ENCODE measurements around the gene CCIN. TPM values are rescaled to one million over a fixed set of nuclear protein-coding genes. Genes with fewer than 3 reads are reported as not detected.
"Not testable (repeated sequence)": the region's sequence is repeated elsewhere in the genome, so short reads cannot be mapped to it uniquely, and the experiment has no call there.

The CCIN gene
- 0.17 TPM in 1 of 2 replicates, not detected in the other for total RNA-seq (2014; rRNA removed; shearing (Covaris generic))

DNA sequence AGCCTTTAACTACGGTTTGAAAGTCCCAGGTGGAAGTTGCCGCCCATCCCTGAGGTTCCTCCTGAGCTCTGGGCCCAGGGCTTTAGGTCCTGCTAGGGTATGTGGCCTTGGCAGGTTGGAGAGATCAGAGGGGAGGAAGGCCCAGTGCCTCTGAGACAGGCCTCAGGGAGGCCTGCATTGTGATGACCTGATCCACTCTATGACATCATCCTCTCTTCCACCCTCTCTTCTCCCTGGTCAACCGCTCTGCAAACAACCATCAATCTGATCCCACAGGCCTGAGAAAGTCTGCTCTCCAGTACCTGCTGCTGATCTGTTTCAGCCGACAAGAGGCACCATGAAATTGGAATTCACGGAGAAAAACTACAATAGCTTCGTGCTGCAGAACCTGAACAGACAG, at the start of gene CCIN:
Gene CCIN (plus strand): TSS at position 223 of the 400 bp plus-strand sequence. CDS start 115 bp downstream, at position 338.
- H3K36me3 ChIP-seq (replicated peaks; ENCODE audit: control insufficient read depth, insufficient read depth, low read length), result no peaks in the 10 kb centered on the region
- H3K4me3 ChIP-seq (ENCODE audit: insufficient read depth, low read depth, low read length), result no peak within 1 kb of the TSS
- no peaks in the 10 kb centered on the region for H3K27me3 ChIP-seq (ENCODE audit: control insufficient read depth, insufficient read depth, low read length)
- DNase-seq, result no peak

DNA sequence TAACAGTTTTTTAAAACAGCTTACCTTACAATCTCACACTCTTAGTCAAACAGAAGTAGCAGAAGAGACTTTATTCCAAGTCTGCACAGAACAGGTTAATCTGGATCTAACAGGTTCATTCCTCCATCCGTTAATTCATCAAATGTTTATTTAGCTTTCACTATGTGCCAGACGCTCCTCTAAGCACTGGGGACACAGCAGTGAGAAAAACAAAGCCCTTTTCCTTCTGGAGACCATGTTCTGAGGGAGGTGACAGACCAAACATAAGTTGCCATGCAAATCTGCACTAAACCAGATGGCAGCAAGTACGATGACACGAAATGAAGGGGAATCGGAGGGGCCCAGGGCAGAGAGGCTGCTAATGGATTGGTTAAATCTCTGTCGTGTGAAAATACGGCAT, 49.7 kb upstream of the CCIN start:
- no peaks in the 10 kb centered on the region for H3K36me3 ChIP-seq (replicated peaks; ENCODE audit: control insufficient read depth, insufficient read depth, low read length)

DNA sequence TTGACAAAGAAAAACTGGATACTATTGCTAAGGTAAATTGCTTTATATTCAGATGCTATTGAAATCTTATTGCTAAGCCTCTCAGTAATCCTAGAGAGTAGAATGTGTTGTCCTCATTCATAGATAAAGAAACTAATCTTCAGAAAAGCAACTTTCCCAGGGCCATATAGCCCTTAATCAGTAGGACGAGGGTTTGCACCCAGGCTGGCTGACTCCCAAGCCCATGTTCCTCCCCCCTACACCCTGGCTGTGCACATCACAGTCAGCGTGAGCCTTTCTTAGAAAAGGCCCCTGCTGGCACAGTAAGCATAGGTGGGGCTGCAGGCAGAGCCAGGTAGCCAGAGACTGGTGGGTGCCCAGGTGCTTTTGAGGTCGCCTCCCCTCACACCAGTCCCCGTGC, 48.5 kb upstream of the CCIN start:
- Histone ChIP-seq H3K27me3 (ENCODE audit: control insufficient read depth, insufficient read depth, low read length) (no peaks in the 10 kb centered on the region), H3K4me3 (ENCODE audit: insufficient read depth, low read depth, low read length) (no peak overlapping the region), H3K36me3 (replicated peaks; ENCODE audit: control insufficient read depth, insufficient read depth, low read length) (no peaks in the 10 kb centered on the region)
- no peak for DNase-seq

More for the DNA sequence above, 49.7 kb upstream of the CCIN start:
- H3K27me3 ChIP-seq (ENCODE audit: control insufficient read depth, insufficient read depth, low read length), result no peaks in the 10 kb centered on the region
- peak; percentile 1 for DNase-seq
- H3K4me3 ChIP-seq (ENCODE audit: insufficient read depth, low read depth, low read length), result no peak overlapping the region

DNA sequence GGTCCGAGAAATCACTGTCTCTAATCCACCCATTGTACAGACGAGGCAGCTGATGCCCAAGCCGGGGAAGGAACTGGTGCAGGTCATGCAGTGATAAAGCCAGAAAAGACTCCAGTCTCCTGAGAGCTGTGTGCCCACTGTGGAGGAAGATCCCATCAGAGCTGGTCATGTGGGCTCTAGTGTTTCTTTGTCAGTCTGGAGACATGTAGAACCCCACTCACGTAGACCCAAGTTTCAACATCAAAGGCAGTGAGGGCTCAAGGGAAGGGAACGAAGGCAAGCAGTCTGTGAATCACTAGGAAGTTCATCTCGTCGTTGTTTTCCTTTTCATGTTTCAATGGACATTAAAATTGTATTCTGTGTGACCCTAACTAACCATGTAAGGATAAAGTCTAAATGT, 47.2 kb upstream of the CCIN start:
- Histone ChIP-seq H3K27me3 (ENCODE audit: control insufficient read depth, insufficient read depth, low read length) (no peaks in the 10 kb centered on the region), H3K36me3 (replicated peaks; ENCODE audit: control insufficient read depth, insufficient read depth, low read length) (no peaks in the 10 kb centered on the region), H3K4me3 (ENCODE audit: insufficient read depth, low read depth, low read length) (no peak overlapping the region)
- DNase-seq, result no peak

DNA sequence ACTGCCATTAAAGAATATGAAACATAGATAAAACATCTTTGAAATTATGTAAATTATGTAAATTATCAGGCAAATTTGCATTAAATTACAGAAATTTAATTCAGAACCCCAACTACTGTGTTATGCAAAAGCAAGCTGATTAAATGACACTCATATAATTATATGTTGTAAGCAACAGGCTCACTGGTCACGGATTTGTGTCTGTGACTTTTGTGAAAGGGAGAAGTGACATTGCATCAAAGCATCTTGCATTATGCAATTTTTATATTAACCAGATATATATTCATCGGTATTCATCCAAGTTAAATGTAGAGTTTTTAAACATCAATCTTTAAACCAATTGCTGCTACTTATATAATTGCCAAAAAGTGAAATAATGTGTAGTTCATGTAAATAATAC, 45.7 kb upstream of the CCIN start:
- no peaks in the 10 kb centered on the region for H3K36me3 ChIP-seq (replicated peaks; ENCODE audit: control insufficient read depth, insufficient read depth, low read length)
- DNase-seq, result no peak
- no peak overlapping the region for H3K4me3 ChIP-seq (ENCODE audit: insufficient read depth, low read depth, low read length)
- peaks cover 1% of the 10 kb centered on the region; the same call in 1 of the 2 replicates for H3K27me3 ChIP-seq (ENCODE audit: control insufficient read depth, insufficient read depth, low read length)

DNA sequence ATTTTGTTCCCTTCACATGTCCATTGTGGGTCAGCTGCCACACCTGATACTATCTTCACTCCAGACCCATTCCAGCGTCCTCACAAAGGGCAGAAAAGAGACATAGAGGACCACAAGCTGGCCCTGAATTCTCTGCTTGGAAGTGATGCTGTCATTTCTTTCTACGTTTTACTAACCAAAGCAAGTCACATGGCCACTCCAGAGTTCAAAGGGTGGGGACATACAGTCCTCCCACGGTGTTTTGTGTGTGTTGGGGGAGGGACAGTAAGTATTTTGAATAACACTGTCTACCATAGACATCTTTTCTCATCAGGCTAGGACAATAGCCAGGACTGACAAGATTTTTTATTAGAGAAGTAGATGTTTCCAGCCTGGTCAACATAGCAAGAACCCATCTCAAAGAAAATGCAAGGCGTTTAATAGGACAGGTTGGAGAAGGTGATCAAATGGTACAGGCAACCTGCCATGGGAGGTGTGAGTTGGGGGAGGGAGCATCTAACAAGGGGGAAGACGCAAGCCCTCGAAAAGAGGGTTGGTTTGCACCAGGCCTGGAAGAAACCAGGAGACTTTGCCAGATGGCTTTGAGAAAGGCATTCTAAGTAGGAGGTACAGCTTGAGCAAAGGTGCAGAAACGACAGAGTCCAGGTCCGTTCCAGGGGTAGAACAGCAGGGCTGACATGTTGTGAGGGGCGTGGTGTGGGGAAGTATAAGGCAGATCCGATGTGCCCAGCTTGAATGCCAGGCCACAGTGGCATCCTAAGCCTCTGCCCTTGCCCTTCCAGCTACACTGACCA, 43.9 kb upstream of the CCIN start:
- H3K36me3 ChIP-seq (replicated peaks; ENCODE audit: control insufficient read depth, insufficient read depth, low read length), result no peaks in the 10 kb centered on the region
- H3K4me3 ChIP-seq (ENCODE audit: insufficient read depth, low read depth, low read length), result no peak overlapping the region
- no peak for DNase-seq
- H3K27me3 ChIP-seq (ENCODE audit: control insufficient read depth, insufficient read depth, low read length), result peaks cover 1% of the 10 kb centered on the region; the same call in 1 of the 2 replicates

DNA sequence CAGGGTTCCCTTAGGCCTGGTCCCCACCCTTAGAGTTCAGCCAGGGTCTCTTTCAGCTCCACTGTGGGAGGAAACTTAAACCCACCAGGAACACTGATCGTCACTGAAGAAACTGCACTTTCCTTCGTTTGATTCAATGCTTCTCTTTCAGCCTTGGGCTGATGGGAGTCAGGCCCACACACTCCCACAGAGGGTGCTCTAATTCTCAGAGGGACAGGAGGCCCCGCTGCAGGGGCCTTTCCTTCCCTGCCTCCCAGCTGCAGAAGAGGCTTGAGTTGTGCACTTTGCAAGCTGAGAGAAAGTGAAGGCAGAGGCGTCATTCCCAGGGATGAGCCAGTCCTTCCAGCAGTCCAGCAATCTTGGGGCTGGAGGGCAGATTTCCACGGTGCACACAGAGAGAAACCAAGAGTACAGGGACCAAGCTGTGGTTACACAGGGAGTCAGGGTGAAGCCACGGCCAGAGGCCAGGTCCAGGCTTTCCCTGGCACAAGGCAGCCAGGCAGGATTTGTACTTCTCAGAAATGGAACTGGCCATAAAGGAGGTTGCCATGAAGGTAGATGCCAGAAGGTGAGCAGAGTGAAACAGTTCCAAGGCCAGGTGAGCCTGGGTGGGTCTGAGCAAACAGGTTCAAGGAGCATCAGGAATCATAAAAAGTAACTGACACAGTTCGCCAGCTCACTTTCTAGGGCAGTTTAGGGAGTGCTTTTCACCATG, 43.0 kb upstream of the CCIN start:
- H3K27me3 ChIP-seq (ENCODE audit: control insufficient read depth, insufficient read depth, low read length), result peaks cover 1% of the 10 kb centered on the region; the same call in 1 of the 2 replicates
- H3K4me3 ChIP-seq (ENCODE audit: insufficient read depth, low read depth, low read length), result no peak overlapping the region
- no peaks in the 10 kb centered on the region for H3K36me3 ChIP-seq (replicated peaks; ENCODE audit: control insufficient read depth, insufficient read depth, low read length)
- no peak for DNase-seq

DNA sequence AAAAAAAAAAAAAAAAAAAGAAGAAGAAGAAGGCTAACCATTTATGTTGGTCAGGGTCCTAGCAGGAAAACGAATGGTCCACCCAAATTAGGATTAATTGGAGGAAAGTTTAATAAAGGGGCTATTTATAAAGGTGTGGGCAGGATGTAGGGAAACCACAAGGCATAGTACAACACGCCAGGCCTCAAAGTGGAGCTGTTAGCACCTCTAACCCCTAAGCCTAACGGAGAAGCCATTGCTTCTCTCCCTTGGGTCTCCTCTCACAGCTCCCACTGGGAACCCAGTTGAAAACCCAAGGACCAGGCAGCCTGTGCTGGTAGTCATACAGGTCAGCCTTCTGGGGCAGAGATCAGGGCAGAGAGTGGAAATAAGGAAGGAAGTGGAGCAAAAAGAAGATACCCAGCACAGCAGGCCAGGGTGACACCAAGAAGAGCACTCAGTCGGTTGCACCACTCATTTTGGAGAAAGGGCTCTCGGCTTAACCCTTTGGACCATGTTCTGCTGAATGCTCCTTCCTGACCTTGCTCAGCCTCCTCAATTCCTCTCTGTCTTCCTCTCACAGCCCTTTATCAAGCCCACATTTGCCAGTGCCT, 41.4 kb upstream of the CCIN start:
- H3K27me3 ChIP-seq (ENCODE audit: control insufficient read depth, insufficient read depth, low read length), result peaks cover 1% of the 10 kb centered on the region; the same call in 1 of the 2 replicates

DNA sequence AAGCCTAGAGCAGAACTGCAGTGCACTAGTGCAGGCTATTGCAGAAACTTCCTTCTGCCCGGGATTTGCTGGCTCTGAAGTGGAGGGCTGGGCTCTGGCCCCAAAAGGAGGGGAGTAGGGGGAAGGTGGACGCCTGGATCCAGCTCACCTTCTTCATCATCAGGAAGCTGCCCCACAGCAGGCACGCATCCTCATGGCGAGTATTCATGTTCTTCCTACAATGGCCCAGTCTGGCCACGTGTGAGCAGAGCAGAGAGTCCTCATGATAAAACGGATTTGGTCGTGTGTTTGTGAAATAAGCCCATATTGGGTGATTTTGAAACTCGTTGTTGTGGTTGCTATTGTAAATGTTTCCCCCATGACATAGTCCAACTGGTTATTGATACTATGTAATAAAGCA, 40.8 kb upstream of the CCIN start:
- no peak for DNase-seq
- no peaks in the 10 kb centered on the region for H3K36me3 ChIP-seq (replicated peaks; ENCODE audit: control insufficient read depth, insufficient read depth, low read length)
- no peak overlapping the region for H3K4me3 ChIP-seq (ENCODE audit: insufficient read depth, low read depth, low read length)
- H3K27me3 ChIP-seq (ENCODE audit: control insufficient read depth, insufficient read depth, low read length), result peaks cover 1% of the 10 kb centered on the region

More for the DNA sequence above, 41.4 kb upstream of the CCIN start:
- H3K36me3 ChIP-seq (replicated peaks; ENCODE audit: control insufficient read depth, insufficient read depth, low read length), result no peaks in the 10 kb centered on the region
- no peak for DNase-seq
- no peak overlapping the region for H3K4me3 ChIP-seq (ENCODE audit: insufficient read depth, low read depth, low read length)

DNA sequence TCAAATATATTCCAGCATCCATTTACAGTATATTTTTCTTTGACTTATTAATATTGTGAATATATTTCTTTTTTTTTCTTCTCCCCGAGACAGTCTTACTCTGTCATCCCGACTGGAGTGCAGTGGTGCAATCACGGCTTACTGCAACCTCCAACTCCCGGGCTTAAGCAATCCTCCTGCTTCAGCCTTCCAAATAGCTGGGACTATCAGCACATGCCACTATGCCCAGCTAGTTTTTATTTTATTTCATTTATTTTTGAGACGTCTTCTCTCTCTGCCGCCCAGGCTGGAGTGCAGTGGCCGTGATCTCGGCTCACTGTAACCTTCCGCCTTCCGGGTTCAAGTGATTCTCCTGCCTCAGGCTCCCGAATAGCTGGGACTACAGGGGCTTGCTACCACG, 40.0 kb upstream of the CCIN start:
- no peaks in the 10 kb centered on the region for H3K36me3 ChIP-seq (replicated peaks; ENCODE audit: control insufficient read depth, insufficient read depth, low read length)
- no peak for DNase-seq
- peaks cover 4% of the 10 kb centered on the region for H3K27me3 ChIP-seq (ENCODE audit: control insufficient read depth, insufficient read depth, low read length)
- H3K4me3 ChIP-seq (ENCODE audit: insufficient read depth, low read depth, low read length), result no peak overlapping the region

DNA sequence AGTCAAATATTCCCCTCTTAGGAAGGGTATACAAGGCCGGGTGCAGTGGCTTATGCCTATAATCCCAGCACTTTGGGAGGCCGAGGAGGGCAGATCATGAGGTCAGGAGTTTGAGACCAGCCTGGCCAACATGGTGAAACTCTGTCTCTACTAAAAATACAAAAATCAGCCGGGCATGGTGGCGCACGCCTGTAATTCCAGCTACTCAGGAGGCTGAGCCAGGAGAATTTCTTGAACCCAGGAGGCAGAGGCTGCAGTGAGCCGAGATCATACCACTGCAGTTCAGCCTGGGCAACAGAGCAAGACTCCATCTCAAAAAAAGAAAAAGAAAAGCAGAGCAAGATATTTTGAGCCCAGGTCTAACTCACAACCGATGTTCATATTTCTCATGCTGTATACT, 37.5 kb upstream of the CCIN start:
- H3K27me3 ChIP-seq (ENCODE audit: control insufficient read depth, insufficient read depth, low read length), result peaks cover 21% of the 10 kb centered on the region
- H3K4me3 ChIP-seq (ENCODE audit: insufficient read depth, low read depth, low read length); DNase-seq; H3K36me3 ChIP-seq (replicated peaks; ENCODE audit: control insufficient read depth, insufficient read depth, low read length): not testable (repeated sequence)

DNA sequence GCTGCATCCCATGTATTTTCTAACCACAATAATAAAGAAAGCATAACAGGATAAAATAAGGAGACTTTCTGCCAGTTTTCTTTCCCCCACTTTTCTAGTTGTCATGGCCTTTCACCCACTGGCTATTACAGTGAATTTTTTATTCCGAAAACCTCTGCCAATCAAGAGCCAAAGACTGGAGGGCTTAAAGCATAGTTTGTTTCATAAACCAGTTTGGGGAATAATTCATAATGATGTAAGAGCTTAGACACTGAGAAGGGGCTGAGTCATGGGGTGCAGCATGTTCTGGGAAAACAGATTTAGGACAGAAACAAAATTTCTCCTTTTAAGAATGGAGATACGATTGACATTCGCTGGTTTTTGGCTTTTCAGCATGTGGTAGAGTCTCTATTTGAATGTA, 37.1 kb upstream of the CCIN start:
- H3K36me3 ChIP-seq (replicated peaks; ENCODE audit: control insufficient read depth, insufficient read depth, low read length), result no peaks in the 10 kb centered on the region
- no peak overlapping the region for H3K4me3 ChIP-seq (ENCODE audit: insufficient read depth, low read depth, low read length)
- no peak for DNase-seq
- peaks cover 25% of the 10 kb centered on the region for H3K27me3 ChIP-seq (ENCODE audit: control insufficient read depth, insufficient read depth, low read length)

DNA sequence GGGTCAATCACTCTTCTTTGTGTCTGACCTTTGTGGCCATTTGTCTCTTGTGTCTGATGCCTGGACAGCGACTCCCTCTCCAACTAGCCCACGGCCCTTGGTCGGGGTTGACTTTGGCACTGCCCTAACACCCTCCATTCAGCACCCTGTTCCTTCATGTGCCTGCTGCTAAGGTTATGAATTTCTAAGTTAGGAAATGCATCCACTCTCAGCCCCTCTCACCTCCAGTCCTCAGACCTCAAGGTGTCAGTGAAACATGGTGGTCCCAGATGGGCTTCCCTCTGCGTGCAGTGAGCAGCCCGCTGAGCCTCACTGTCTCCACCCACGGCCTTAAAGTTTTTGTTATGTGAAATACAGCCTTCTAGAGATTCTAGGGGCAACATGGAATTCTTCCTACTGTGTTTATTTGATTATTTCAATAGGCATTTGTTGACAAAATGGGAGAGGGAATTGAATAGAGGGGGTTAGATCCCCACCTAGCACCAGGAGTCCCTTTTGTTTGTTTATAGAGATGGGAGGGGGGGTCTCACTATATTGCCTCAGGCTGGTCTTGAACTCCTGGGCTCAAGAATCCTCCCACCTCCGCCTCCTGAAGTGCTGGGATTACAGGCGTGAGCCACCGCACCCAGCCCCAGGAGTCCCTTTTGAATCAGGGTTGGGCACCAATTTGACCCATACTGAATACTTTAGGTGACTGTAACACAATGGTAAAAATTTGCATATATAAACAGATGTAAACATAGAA, 34.3 kb upstream of the CCIN start:
- Histone ChIP-seq H3K27me3 (ENCODE audit: control insufficient read depth, insufficient read depth, low read length) (peaks cover 45% of the 10 kb centered on the region), H3K4me3 (ENCODE audit: insufficient read depth, low read depth, low read length) (no peak overlapping the region), H3K36me3 (replicated peaks; ENCODE audit: control insufficient read depth, insufficient read depth, low read length) (no peaks in the 10 kb centered on the region)
- peak; percentile 48 for DNase-seq

DNA sequence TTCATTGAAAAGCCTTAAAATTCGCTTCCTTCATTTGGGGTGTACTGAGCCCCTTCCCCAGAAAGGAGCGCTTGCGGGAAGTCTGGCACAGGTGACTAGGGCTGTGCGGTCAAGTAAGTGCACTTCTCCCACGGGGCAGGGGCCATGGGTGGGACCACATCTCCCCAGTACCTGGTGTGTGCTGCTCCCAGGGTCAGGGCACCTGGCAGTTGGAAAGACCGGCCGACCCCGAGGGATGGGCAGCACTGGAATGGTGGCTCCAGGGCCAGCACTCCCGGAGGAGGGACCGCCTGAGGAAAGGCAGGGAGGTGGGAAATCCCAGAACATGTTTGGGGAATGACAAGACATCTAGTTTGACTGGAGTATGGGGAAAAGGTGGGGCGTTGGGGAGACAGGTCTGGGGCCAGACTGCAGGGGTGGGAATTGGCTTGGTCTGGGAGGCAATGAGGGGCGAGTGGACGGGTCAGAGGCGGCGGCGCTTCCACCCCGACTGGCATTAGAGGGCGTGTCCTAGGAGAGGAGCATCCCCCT, 33.4 kb upstream of the CCIN start:
- Histone ChIP-seq H3K36me3 (replicated peaks; ENCODE audit: control insufficient read depth, insufficient read depth, low read length) (no peaks in the 10 kb centered on the region), H3K27me3 (ENCODE audit: control insufficient read depth, insufficient read depth, low read length) (peaks cover 45% of the 10 kb centered on the region), H3K4me3 (ENCODE audit: insufficient read depth, low read depth, low read length) (peak overlapping the region; percentile 66)
- no peak for DNase-seq
